GM18526 (cell line): Measurements from ENCODE around the gene NRBF2.

Experiments
- POLR2A ChIP-seq: IDR thresholded peaks from 3 replicates; pipeline ENCODE4 v1.6.1; 2011; ENCODE audit not compliant: insufficient read length; ENCODE audit errors: extremely low read depth

The NRBF2 gene

DNA sequence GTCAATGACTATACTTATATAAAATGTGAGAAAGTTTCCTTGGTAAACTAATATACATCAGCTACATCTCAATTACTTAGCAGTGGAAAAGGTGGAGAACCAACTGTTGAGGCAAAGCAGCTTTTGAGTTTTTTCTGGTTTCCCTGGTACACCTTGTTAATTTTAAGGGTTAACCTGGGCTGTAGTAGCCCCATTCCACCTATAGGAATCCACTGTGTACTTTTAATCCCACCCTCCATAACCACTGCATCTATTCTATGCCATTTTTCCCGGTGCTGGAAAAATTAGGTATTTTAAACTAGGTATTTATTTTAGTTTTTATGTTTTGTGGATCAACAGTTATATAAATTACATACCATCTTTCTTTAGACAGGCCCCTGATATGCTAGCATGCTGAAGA, 42.4 kb downstream of the NRBF2 start:
- TF ChIP-seq POLR2A: no peak

DNA sequence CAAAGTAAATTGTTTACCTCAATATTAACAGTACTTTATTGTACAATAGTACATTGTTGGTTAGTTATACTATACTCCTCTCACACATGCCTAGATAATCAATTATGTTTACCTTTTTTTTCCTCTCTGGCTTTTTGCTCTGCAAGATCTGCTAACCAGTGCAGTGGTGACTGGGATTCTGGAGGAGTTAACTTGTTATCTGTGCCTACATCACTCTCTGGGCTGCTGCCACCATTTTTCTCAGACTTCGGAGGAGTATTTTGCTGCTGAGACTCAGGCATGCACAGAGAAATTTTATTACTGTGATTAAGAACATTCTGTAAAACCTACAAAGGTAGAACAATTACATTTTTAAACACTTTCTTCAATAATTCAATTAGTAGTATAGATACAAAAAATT, 59.7 kb downstream of the NRBF2 start:
- no peak for TF ChIP-seq POLR2A

GRCh38 chr10:63197344-63198092, 64.4 kb downstream of the NRBF2 start:
- no peak for TF ChIP-seq POLR2A

GRCh38 chr10:63199716-63200115, 66.6 kb downstream of the NRBF2 start:
- no peak for TF ChIP-seq POLR2A

DNA sequence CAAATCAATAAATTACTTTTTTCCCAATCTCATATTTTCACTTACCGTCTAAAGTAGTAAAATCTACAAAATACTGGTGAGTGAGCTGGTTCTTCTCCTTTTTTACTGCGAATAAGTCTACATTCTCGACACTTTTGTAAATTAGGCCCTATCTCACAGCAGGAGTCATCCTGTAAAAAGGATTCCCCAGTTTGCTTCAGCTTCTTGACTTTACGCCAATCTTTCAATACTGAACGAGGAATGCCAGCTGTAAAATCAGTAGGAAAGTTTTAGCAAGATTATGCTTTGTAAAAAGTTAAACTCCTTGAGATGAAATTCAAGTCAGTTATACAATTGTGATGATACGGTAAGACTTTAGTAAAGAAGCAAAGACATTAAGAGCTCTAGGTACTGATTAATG, 67.3 kb downstream of the NRBF2 start:
- TF ChIP-seq POLR2A: no peak

GRCh38 chr10:63201118-63201517, 68.0 kb downstream of the NRBF2 start:
- TF ChIP-seq POLR2A: no peak
